MM.1S (cell line): ENCODE measurements around the gene GSTP1.

Experiments used
- EZH2 ChIP-seq: fragments of 300-600 bp; sonication (generic); optimal IDR thresholded peaks from 2 replicates; pipeline ENCODE3; 2017; ENCODE audit warnings: low read depth, mild to moderate bottlenecking, antibody characterized with exemption, low read length, mixed read lengths
- TF ChIP-seq, protein P1 (sequence below): fragments of 300-600 bp; sonication (generic); IDR thresholded peaks from 2 replicates; pipeline ENCODE4 v1.5.1; 2016; ENCODE audit warnings: antibody characterized with exemption, low read length, mixed read lengths

DNA sequence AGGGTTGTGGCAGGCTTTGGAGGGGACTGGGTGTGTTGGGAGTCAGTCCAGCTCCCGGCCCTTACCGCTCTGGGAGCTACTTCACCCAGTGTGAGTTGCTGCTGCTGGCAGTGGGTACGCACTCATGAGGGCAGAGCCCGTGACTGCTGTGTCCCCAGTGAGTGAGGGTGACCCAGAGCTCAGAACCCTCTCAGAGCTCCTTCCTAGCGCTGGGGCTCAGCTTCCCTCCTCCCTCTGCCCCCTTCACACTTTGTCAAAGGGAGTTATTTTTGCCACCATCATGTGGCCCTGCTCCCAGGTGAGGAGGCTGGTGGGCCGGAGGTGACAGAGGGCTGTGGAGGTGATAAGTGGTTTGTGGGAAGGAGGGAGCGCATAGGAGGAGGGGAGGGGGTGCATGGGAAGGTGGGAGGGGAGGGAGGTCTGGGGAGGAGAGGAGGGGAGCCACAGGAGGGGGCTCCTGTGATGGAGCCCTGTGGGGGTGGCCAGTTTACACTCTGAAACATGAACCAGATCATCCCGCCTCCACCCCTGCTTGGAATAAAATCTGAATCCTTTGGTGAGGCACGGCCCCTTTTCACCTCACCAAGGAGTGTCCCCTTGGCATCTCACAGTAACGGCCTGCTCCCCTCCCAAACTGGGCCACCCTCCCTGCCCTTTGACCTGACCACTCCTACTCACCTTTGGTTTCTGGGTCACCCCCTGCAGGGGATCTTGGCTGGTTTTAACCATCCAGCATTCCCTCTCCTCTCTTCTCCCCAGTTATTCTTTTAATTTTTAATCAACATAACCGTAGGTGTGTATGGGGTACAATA lies 33.0 kb downstream of the GSTP1 start:
- TF ChIP-seq EZH2 = no peak
- TF ChIP-seq, protein P1, sequence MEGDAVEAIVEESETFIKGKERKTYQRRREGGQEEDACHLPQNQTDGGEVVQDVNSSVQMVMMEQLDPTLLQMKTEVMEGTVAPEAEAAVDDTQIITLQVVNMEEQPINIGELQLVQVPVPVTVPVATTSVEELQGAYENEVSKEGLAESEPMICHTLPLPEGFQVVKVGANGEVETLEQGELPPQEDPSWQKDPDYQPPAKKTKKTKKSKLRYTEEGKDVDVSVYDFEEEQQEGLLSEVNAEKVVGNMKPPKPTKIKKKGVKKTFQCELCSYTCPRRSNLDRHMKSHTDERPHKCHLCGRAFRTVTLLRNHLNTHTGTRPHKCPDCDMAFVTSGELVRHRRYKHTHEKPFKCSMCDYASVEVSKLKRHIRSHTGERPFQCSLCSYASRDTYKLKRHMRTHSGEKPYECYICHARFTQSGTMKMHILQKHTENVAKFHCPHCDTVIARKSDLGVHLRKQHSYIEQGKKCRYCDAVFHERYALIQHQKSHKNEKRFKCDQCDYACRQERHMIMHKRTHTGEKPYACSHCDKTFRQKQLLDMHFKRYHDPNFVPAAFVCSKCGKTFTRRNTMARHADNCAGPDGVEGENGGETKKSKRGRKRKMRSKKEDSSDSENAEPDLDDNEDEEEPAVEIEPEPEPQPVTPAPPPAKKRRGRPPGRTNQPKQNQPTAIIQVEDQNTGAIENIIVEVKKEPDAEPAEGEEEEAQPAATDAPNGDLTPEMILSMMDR = no peak
